ENCODE results near the gene EML6. TPM values are rescaled to one million over a fixed set of nuclear protein-coding genes. Genes with fewer than 3 reads are reported as not detected.

Gene EML6
- total RNA-seq, 1 donor from 2014 or later, result 0.90 TPM

DNA sequence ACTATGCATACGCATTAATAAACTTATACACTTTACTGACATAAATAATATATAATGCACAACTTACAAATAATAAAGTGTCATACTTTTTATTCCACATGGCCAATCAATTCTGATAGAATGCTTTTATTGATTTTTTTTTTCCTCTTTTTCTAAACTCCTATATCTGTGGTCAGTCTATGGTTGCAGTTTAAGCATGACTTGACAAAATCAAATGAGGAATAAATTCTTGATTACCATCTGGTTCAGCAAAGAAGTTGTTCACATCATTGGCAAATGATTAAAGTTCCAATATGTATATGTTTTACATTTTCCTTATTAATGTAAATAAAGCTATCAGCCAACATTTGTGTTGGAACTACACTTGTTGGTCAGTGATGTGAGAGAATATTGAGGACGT lies 83.5 kb downstream of the EML6 start:
- TF ChIP-seq, protein P1, sequence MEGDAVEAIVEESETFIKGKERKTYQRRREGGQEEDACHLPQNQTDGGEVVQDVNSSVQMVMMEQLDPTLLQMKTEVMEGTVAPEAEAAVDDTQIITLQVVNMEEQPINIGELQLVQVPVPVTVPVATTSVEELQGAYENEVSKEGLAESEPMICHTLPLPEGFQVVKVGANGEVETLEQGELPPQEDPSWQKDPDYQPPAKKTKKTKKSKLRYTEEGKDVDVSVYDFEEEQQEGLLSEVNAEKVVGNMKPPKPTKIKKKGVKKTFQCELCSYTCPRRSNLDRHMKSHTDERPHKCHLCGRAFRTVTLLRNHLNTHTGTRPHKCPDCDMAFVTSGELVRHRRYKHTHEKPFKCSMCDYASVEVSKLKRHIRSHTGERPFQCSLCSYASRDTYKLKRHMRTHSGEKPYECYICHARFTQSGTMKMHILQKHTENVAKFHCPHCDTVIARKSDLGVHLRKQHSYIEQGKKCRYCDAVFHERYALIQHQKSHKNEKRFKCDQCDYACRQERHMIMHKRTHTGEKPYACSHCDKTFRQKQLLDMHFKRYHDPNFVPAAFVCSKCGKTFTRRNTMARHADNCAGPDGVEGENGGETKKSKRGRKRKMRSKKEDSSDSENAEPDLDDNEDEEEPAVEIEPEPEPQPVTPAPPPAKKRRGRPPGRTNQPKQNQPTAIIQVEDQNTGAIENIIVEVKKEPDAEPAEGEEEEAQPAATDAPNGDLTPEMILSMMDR (IDR thresholded peaks at IDR 0.05; ENCODE audit: unreplicated experiment), result no peak
- no peak overlapping the region for H3K4me3 Mint-ChIP-seq (ENCODE audit: unreplicated experiment)
- no peaks in the 10 kb centered on the region for H3K36me3 Mint-ChIP-seq (ENCODE audit: low read depth, unreplicated experiment)
- no peaks in the 10 kb centered on the region for H3K4me1 Mint-ChIP-seq (ENCODE audit: unreplicated experiment)
- H3K27ac Mint-ChIP-seq (ENCODE audit: unreplicated experiment), result no peak overlapping the region
- no peak for DNase-seq (ENCODE audit: low spot score)
- H3K9me3 Mint-ChIP-seq (ENCODE audit: unreplicated experiment), result no peaks in the 10 kb centered on the region
- H3K27me3 Mint-ChIP-seq (ENCODE audit: unreplicated experiment), result peaks cover 2% of the 10 kb centered on the region

- Mint-ChIP-seq H3K9me3 (ENCODE audit: unreplicated experiment) (no peaks in the 10 kb centered on the region), H3K4me3 (ENCODE audit: unreplicated experiment) (no peak overlapping the region), H3K36me3 (ENCODE audit: low read depth, unreplicated experiment) (no peaks in the 10 kb centered on the region), H3K27me3 (ENCODE audit: unreplicated experiment) (peaks cover 2% of the 10 kb centered on the region), H3K27ac (ENCODE audit: unreplicated experiment) (no peak overlapping the region), H3K4me1 (ENCODE audit: unreplicated experiment) (no peaks in the 10 kb centered on the region)
- DNase-seq (ENCODE audit: low spot score), result no peak
- TF ChIP-seq, protein P1 (IDR thresholded peaks at IDR 0.05; ENCODE audit: unreplicated experiment), result no peak
These were observed 85.2 kb downstream of the EML6 start for GRCh38 chr2:54808661-54809060.

DNA sequence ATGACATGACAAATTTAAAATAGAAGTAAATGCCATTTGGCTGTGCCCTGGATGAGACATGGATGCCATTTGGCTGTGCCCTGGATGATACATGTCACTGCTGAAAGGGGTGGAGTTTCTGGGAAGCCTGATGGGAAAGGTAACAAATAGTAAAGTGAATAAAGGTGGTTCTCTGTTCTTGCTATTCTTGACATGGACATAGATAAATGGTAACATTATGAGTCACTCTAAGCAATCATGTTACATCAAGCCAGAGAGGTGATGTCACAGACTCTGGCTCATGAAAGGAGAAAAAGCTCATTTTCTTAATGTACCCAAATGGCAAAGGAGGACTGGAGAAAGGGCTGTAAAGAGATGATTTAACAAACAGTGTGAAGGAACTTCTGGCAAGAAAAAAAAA lies 86.4 kb downstream of the EML6 start:
- H3K27me3 Mint-ChIP-seq (ENCODE audit: unreplicated experiment), result no peaks in the 10 kb centered on the region
- no peak for DNase-seq (ENCODE audit: low spot score)
- H3K27ac Mint-ChIP-seq (ENCODE audit: unreplicated experiment), result no peak overlapping the region
- peaks cover 2% of the 10 kb centered on the region for H3K4me1 Mint-ChIP-seq (ENCODE audit: unreplicated experiment)
- H3K9me3 Mint-ChIP-seq (ENCODE audit: unreplicated experiment), result no peaks in the 10 kb centered on the region
- H3K36me3 Mint-ChIP-seq (ENCODE audit: low read depth, unreplicated experiment), result no peaks in the 10 kb centered on the region
- TF ChIP-seq, protein P1 (IDR thresholded peaks at IDR 0.05; ENCODE audit: unreplicated experiment), result no peak
- no peak overlapping the region for H3K4me3 Mint-ChIP-seq (ENCODE audit: unreplicated experiment)

- Mint-ChIP-seq H3K36me3 (ENCODE audit: low read depth, unreplicated experiment) (no peaks in the 10 kb centered on the region), H3K4me3 (ENCODE audit: unreplicated experiment) (no peak overlapping the region), H3K27ac (ENCODE audit: unreplicated experiment) (no peak overlapping the region), H3K9me3 (ENCODE audit: unreplicated experiment) (no peaks in the 10 kb centered on the region), H3K4me1 (ENCODE audit: unreplicated experiment) (peaks cover 2% of the 10 kb centered on the region), H3K27me3 (ENCODE audit: unreplicated experiment) (no peaks in the 10 kb centered on the region)
- TF ChIP-seq, protein P1 (IDR thresholded peaks at IDR 0.05; ENCODE audit: unreplicated experiment), result no peak
- DNase-seq (ENCODE audit: low spot score), result no peak
These were observed 86.8 kb downstream of the EML6 start for GRCh38 chr2:54810246-54810645.

DNA sequence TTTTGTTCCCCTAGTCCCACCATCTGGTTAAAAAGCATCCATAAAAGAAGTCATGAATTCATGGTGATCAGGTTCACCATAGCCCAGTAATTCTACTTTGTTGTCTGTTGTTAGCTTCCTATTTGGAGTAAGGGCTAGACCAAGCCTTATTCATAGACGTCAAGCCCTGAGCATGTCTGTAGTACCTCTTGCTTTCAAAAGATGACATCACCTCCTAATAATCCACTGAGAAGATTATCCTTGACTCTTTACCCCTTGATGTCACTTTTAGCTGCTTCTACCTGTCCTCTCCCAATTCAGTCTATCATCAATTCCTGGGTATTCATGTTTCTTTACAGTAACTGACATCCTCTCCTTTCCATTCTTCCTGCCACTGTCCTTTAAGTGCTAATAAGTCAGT lies 90.1 kb downstream of the EML6 start:
- H3K27me3 Mint-ChIP-seq (ENCODE audit: unreplicated experiment), result no peaks in the 10 kb centered on the region
- no peaks in the 10 kb centered on the region for H3K36me3 Mint-ChIP-seq (ENCODE audit: low read depth, unreplicated experiment)
- no peaks in the 10 kb centered on the region for H3K9me3 Mint-ChIP-seq (ENCODE audit: unreplicated experiment)
- H3K4me3 Mint-ChIP-seq (ENCODE audit: unreplicated experiment), result no peak overlapping the region
- DNase-seq (ENCODE audit: low spot score), result no peak
- H3K4me1 Mint-ChIP-seq (ENCODE audit: unreplicated experiment), result peaks cover 2% of the 10 kb centered on the region
- TF ChIP-seq, protein P1 (IDR thresholded peaks at IDR 0.05; ENCODE audit: unreplicated experiment), result no peak
- H3K27ac Mint-ChIP-seq (ENCODE audit: unreplicated experiment), result no peak overlapping the region
